GM12891 (cell line): ENCODE measurements around the gene TDRD12.

Experiments
- POLR2A ChIP-seq: IDR thresholded peaks from 2 replicates; pipeline ENCODE4 v1.6.1; 2011; ENCODE audit warnings: low read depth, low read length, control low read depth
- POLR2AphosphoS5 ChIP-seq: IDR thresholded peaks from 2 replicates; pipeline ENCODE4 v1.6.1; 2011; ENCODE audit warnings: low read depth, low read length, control low read depth
- SPI1 ChIP-seq: IDR thresholded peaks from 2 replicates; pipeline ENCODE4 v1.6.1; 2011; ENCODE audit warnings: low read depth, low read length, control low read depth
- TAF1 ChIP-seq: IDR thresholded peaks from 2 replicates; pipeline ENCODE4 v1.6.1; 2011; ENCODE audit warnings: low read depth, low read length, control low read depth

DNA sequence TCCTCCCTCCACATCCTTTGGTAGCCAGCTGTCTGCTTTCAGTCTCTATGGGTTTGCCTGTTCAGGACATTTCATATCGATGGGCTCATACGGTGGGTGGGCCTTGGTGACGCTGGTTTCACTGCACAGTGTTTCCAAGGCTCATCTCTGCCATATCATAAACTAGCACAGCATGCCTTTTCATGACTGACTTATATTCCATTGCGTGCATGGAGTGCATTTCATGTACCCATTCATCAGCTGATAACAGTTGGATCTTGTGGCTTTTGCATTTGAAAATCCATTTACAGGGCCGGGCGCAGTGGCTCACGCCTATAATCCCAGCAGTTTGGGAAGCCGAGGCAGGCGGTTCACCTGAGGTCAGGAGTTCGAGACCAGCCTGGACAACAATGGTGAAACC, 69.9 kb downstream of the TDRD12 start:
- TF ChIP-seq POLR2A (no peak), POLR2AphosphoS5 (no peak), TAF1 (no peak), SPI1 (no peak)
